Endothelial cell of umbilical vein (primary cell): Measurements from ENCODE around the gene SUMF1.

Experiments used
- MYC ChIP-seq: IDR thresholded peaks from one replicate; pipeline ENCODE4 v1.6.1; 2011; ENCODE audit warnings: mild to moderate bottlenecking, low read depth, low read length
- POLR2A ChIP-seq: IDR thresholded peaks from 2 replicates; pipeline ENCODE4 v1.6.1; 2012; ENCODE audit warnings: low read depth, mild to moderate bottlenecking, control low read depth, low read length
- POLR2AphosphoS5 ChIP-seq: IDR thresholded peaks from 2 replicates; pipeline ENCODE4 v1.6.1; 2012; ENCODE audit warnings: low read depth, mild to moderate bottlenecking, control low read depth, low read length, moderate library complexity; ENCODE audit not compliant: insufficient read depth
- TF ChIP-seq, protein P1 (sequence below), 2 donors: IDR thresholded peaks; 1 replicate in 1 of 2; 2 replicates in 1 of 2; pipeline ENCODE4 v1.5.1; 2011; ENCODE audit warnings: low read length in 2 of 2, mild to moderate bottlenecking in 2 of 2, moderate library complexity in 2 of 2, control low read depth in 1 of 2, inconsistent platforms in 1 of 2, low read depth in 1 of 2; ENCODE audit not compliant: insufficient read depth in 1 of 2; ENCODE audit errors: extremely low read depth in 1 of 2

DNA sequence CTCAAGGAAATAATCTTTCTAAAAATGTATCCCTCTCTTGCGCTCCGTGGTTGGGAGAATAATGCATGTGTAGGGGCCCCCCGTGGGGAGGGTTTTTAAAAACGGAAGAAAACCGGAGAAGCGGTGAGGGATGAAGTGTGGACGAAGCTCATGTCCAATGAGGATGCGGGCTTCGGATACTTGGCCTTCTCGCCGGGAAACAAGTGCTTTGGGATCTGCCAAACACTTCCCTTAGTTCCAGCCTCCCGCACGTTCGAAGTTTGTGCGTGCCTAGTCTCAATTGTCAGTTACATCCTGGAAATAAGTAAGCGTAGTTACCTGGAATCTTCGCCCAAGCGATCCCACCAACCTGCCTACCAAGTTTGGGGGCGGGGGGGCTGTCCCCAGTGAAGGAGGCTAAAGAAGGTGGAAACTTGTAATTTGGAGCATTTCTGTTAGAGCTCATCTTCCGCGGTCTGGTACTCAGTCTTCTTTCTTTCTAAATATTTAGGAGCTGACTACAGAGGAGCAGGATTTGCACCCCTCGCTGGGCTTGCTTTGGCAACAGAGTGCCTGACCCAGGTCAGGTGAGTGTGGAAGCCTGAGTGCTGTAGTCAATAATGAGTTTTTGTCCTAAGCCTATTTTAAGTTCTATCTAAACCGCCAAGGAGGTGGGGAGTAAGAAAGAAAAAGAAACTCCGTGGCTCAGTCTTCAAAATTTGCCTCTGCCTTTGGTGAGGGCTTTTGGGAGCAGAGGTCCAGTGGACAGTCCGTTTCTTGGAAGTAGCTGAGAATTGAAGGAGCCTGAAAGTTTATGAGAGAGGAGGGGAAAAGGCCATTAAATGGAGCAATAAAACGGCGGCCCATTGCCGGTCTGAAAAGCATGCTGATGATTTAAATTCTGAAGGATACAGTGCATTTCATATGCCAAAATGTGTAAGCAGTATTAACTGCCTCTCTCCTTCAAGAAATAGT is 27.1 kb upstream of the SUMF1 start:
- TF ChIP-seq, protein P1, sequence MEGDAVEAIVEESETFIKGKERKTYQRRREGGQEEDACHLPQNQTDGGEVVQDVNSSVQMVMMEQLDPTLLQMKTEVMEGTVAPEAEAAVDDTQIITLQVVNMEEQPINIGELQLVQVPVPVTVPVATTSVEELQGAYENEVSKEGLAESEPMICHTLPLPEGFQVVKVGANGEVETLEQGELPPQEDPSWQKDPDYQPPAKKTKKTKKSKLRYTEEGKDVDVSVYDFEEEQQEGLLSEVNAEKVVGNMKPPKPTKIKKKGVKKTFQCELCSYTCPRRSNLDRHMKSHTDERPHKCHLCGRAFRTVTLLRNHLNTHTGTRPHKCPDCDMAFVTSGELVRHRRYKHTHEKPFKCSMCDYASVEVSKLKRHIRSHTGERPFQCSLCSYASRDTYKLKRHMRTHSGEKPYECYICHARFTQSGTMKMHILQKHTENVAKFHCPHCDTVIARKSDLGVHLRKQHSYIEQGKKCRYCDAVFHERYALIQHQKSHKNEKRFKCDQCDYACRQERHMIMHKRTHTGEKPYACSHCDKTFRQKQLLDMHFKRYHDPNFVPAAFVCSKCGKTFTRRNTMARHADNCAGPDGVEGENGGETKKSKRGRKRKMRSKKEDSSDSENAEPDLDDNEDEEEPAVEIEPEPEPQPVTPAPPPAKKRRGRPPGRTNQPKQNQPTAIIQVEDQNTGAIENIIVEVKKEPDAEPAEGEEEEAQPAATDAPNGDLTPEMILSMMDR (IDR thresholded peaks at IDR 0.05; ENCODE audit: extremely low read depth in 1 of 2, insufficient read depth in 1 of 2, low read depth in 1 of 2, low read length in 2 of 2), result no peak
- no peak for TF ChIP-seq POLR2AphosphoS5
- TF ChIP-seq MYC, result no peak
- TF ChIP-seq POLR2A, result no peak
